Bladder microvascular endothelial cell (primary cell): ENCODE results near the gene METTL18. TPM values are rescaled to one million over a fixed set of nuclear protein-coding genes. Genes with fewer than 3 reads are reported as not detected.

Experiments
- total RNA-seq: library from RNA; depleted of rRNA; stranded (reverse); fragments of >200 nt; gene quantifications from 2 replicates; pipeline ENCODE4 v1.2.3, GENCODE V29; 2014

The METTL18 gene
- 5.0 and 5.7 TPM in 2 replicates for total RNA-seq

DNA sequence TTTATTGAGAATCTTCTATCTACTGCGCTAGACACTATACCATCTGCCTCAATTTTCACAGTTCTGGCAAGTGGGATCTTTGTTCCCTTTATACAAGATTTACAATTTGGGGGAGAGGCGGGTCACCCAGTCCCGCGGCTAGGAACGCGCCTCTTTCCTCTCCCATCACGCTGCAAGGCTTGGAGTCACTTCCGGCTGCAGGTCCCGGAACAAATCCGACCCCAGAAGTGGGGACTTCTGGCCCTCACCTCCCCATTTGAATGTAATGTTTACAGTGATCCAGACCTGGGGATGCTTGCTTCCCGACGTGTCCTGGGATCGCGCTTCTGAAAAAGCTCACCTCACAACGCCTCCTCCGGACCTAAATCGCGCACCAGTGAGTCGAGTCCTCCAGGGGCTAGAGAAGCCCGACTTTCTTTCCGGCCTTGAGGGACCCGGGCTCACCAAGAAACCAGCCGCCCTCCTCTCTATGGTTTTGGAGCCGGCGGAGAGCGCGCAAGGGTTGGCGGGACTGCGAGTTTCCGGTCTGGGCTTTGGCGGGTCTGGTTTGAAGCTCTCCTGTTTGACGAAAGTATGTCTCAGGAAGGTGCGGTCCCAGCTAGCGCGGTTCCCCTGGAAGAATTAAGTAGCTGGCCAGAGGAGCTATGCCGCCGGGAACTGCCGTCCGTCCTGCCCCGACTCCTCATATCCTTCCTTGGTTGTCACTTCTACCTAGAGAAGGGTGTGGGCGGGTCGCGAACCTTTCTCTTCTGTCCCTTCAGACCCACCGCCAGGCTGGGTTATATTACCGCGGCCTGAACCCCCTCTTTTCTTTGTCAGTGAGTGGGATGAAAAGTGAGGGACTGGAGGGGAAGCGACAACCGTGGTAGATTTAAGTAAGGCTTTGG lies at the start of gene METTL18:
METTL18 (minus strand) TSS at position 378 of the 887 bp plus-strand sequence. CDS start 1,212 bp downstream, outside the sequence.

Other genes with a start within 250 kb of the METTL18 start
- gene F5, start 208.4 kb downstream of the METTL18 start, total RNA-seq = under 0.01 TPM in 1 of 2 replicates, not detected in the other
- gene SELP, start 164.8 kb downstream of the METTL18 start, total RNA-seq = 1.5 and 2.8 TPM in 2 replicates
- 0.31 and 0.32 TPM in 2 replicates for gene SELL, start 83.3 kb downstream of the METTL18 start, total RNA-seq
- 12.0 and 57.2 TPM in 2 replicates for gene SELE, start 60.8 kb downstream of the METTL18 start, total RNA-seq
- gene SCYL3, start 99.0 kb upstream of the METTL18 start, total RNA-seq = 5.5 and 8.6 TPM in 2 replicates